ENCODE data around the gene RAD9A.

Gene RAD9A

GRCh38 chr11:67391304-67392182, at the start of gene RAD9A:
TSS of gene RAD9A (plus strand) at chr11:67391986. CDS start at chr11:67392045, 59 bp downstream.
- peak; percentile 77 for ATAC-seq
- no peak for TF ChIP-seq CREB5 (CRISPR knock-in tag; IDR thresholded peaks at IDR 0.05; ENCODE audit: low read depth)
- TF ChIP-seq, protein P1, sequence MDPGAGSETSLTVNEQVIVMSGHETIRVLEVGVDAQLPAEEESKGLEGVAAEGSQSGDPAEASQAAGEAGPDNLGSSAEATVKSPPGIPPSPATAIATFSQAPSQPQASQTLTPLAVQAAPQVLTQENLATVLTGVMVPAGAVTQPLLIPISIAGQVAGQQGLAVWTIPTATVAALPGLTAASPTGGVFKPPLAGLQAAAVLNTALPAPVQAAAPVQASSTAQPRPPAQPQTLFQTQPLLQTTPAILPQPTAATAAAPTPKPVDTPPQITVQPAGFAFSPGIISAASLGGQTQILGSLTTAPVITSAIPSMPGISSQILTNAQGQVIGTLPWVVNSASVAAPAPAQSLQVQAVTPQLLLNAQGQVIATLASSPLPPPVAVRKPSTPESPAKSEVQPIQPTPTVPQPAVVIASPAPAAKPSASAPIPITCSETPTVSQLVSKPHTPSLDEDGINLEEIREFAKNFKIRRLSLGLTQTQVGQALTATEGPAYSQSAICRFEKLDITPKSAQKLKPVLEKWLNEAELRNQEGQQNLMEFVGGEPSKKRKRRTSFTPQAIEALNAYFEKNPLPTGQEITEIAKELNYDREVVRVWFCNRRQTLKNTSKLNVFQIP (CRISPR knock-in tag; IDR thresholded peaks at IDR 0.05; ENCODE audit: borderline replicate concordance, low read depth): no peak
- peak; percentile 97 for TF ChIP-seq ARNTL (CRISPR knock-in tag; IDR thresholded peaks at IDR 0.05; ENCODE audit: borderline replicate concordance, low read depth)
- no peak for TF ChIP-seq ZNF565 (CRISPR knock-in tag; conservative IDR thresholded peaks at IDR 0.05; ENCODE audit: low read depth)
- 0 out of 2 replicates have a peak, but pooled peaks have one; percentile 60 for TF ChIP-seq ZFP3 (CRISPR knock-in tag; IDR thresholded peaks at IDR 0.05)
- no peak for TF ChIP-seq ZNF8 (CRISPR knock-in tag; IDR thresholded peaks at IDR 0.05)
- TF ChIP-seq ZC3H10 (CRISPR knock-in tag; IDR thresholded peaks at IDR 0.05): no peak
- TF ChIP-seq, protein P2, sequence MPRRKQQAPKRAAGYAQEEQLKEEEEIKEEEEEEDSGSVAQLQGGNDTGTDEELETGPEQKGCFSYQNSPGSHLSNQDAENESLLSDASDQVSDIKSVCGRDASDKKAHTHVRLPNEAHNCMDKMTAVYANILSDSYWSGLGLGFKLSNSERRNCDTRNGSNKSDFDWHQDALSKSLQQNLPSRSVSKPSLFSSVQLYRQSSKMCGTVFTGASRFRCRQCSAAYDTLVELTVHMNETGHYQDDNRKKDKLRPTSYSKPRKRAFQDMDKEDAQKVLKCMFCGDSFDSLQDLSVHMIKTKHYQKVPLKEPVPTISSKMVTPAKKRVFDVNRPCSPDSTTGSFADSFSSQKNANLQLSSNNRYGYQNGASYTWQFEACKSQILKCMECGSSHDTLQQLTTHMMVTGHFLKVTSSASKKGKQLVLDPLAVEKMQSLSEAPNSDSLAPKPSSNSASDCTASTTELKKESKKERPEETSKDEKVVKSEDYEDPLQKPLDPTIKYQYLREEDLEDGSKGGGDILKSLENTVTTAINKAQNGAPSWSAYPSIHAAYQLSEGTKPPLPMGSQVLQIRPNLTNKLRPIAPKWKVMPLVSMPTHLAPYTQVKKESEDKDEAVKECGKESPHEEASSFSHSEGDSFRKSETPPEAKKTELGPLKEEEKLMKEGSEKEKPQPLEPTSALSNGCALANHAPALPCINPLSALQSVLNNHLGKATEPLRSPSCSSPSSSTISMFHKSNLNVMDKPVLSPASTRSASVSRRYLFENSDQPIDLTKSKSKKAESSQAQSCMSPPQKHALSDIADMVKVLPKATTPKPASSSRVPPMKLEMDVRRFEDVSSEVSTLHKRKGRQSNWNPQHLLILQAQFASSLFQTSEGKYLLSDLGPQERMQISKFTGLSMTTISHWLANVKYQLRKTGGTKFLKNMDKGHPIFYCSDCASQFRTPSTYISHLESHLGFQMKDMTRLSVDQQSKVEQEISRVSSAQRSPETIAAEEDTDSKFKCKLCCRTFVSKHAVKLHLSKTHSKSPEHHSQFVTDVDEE (CRISPR knock-in tag; IDR thresholded peaks at IDR 0.05): 0 out of 2 replicates have a peak, but pooled peaks have one; percentile 17

- TF ChIP-seq, protein P1 (CRISPR knock-in tag; IDR thresholded peaks at IDR 0.05; ENCODE audit: borderline replicate concordance, low read depth): no peak
- TF ChIP-seq SNAI2 (CRISPR knock-in tag; IDR thresholded peaks at IDR 0.05) (no peak), BACH2 (CRISPR knock-in tag; IDR thresholded peaks at IDR 0.05; ENCODE audit: borderline replicate concordance) (no peak), ZNF8 (CRISPR knock-in tag; IDR thresholded peaks at IDR 0.05) (no peak), ZNF565 (CRISPR knock-in tag; conservative IDR thresholded peaks at IDR 0.05; ENCODE audit: low read depth) (no peak), TCF4 (CRISPR knock-in tag; IDR thresholded peaks at IDR 0.05; ENCODE audit: borderline replicate concordance) (no peak), GLIS3 (CRISPR knock-in tag; IDR thresholded peaks at IDR 0.05) (no peak), ZFP30 (CRISPR knock-in tag; IDR thresholded peaks at IDR 0.05) (no peak), ZC3H10 (CRISPR knock-in tag; IDR thresholded peaks at IDR 0.05) (no peak)
- TF ChIP-seq, protein P3, sequence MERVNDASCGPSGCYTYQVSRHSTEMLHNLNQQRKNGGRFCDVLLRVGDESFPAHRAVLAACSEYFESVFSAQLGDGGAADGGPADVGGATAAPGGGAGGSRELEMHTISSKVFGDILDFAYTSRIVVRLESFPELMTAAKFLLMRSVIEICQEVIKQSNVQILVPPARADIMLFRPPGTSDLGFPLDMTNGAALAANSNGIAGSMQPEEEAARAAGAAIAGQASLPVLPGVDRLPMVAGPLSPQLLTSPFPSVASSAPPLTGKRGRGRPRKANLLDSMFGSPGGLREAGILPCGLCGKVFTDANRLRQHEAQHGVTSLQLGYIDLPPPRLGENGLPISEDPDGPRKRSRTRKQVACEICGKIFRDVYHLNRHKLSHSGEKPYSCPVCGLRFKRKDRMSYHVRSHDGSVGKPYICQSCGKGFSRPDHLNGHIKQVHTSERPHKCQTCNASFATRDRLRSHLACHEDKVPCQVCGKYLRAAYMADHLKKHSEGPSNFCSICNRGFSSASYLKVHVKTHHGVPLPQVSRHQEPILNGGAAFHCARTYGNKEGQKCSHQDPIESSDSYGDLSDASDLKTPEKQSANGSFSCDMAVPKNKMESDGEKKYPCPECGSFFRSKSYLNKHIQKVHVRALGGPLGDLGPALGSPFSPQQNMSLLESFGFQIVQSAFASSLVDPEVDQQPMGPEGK (CRISPR knock-in tag; IDR thresholded peaks at IDR 0.05; ENCODE audit: borderline replicate concordance): no peak
- no peak for ATAC-seq
These were observed 47.5 kb upstream of the RAD9A start for GRCh38 chr11:67344264-67344663.

GRCh38 chr11:67345247-67345919, 46.4 kb upstream of the RAD9A start:
- TF ChIP-seq GLIS3 (CRISPR knock-in tag; IDR thresholded peaks at IDR 0.05) (no peak), CREB5 (CRISPR knock-in tag; IDR thresholded peaks at IDR 0.05; ENCODE audit: low read depth) (no peak), CSRNP3 (CRISPR knock-in tag; IDR thresholded peaks at IDR 0.05) (no peak), ZNF565 (CRISPR knock-in tag; conservative IDR thresholded peaks at IDR 0.05; ENCODE audit: low read depth) (no peak), ZNF8 (CRISPR knock-in tag; IDR thresholded peaks at IDR 0.05) (no peak), ZNF70 (CRISPR knock-in tag; IDR thresholded peaks at IDR 0.05) (no peak)
- TF ChIP-seq, protein P2 (CRISPR knock-in tag; IDR thresholded peaks at IDR 0.05): no peak
- ATAC-seq: peak; percentile 44
